Liver (tissue), 9 donors: ENCODE data around the gene SDC1. TPM values are rescaled to one million over a fixed set of nuclear protein-coding genes. Genes with fewer than 3 reads are reported as not detected.

ENCODE experiments used
- DNase-seq: peaks from one replicate; pipeline ENCODE4 v3.0.0-alpha.2; 2017; ENCODE audit warnings: low spot score
- H3K27ac ChIP-seq, 2 donors: one replicate each; pipeline ENCODE4 v1.7.0; 2013; ENCODE audit warnings: inconsistent platforms in 2 of 2, low read length in 2 of 2, control low read depth in 1 of 2, low read depth in 1 of 2, mild to moderate bottlenecking in 1 of 2
- H3K27me3 ChIP-seq, 4 donors: one replicate each; pipeline versions ENCODE4 v1.6.1 to v1.7.0; 2013; ENCODE audit warnings: low read length in 3 of 4, inconsistent platforms in 1 of 4, mild to moderate bottlenecking in 1 of 4, moderate library complexity in 1 of 4; ENCODE audit not compliant: control insufficient read depth in 4 of 4, insufficient read depth in 4 of 4
- H3K36me3 ChIP-seq, 4 donors: one replicate each; pipeline versions ENCODE4 v1.6.1 to v1.7.0; 2013; ENCODE audit warnings: low read length in 3 of 4, mild to moderate bottlenecking in 3 of 4, low read depth in 1 of 4, moderate library complexity in 1 of 4; ENCODE audit not compliant: control insufficient read depth in 4 of 4, insufficient read depth in 3 of 4
- H3K4me1 ChIP-seq, 4 donors: one replicate each; pipeline versions ENCODE4 v1.6.1 to v1.7.0; 2013; ENCODE audit warnings: low read length in 3 of 4, mild to moderate bottlenecking in 3 of 4, moderate library complexity in 1 of 4; ENCODE audit not compliant: control insufficient read depth in 4 of 4, insufficient read depth in 4 of 4
- H3K4me3 ChIP-seq, 3 donors: one replicate each; pipeline versions ENCODE4 v1.6.1 to v1.7.0; 2013; ENCODE audit warnings: low read length in 3 of 3, control low read depth in 1 of 3, low read depth in 1 of 3, mild to moderate bottlenecking in 1 of 3
- H3K9ac ChIP-seq, 2 donors: one replicate each; pipeline ENCODE4 v1.7.0; 2013; ENCODE audit warnings: low read length in 2 of 2, mild to moderate bottlenecking in 2 of 2, moderate library complexity in 2 of 2, control low read depth in 1 of 2, low read depth in 1 of 2
- H3K9me3 ChIP-seq, 4 donors: one replicate each; pipeline versions ENCODE4 v1.6.1 to v1.7.0; 2013; ENCODE audit warnings: low read length in 3 of 4; ENCODE audit not compliant: control insufficient read depth in 4 of 4
- ATF3 ChIP-seq: IDR thresholded peaks from 2 replicates; pipeline ENCODE4 v1.6.1; 2016; ENCODE audit warnings: antibody characterized with exemption
- CTCF ChIP-seq: fragments of 150-350 bp; IDR thresholded peaks from 2 replicates; pipeline ENCODE4 v1.5.1; 2017; ENCODE audit warnings: improper control_type of control experiment, low read depth, low read length; ENCODE audit not compliant: missing input control
- EGR1 ChIP-seq, 2 donors: IDR thresholded peaks; 2 replicates each; pipeline ENCODE4 v1.6.1; 2016 to 2018; ENCODE audit warnings: antibody characterized with exemption in 2 of 2, low read depth in 2 of 2
- FOXA1 ChIP-seq: IDR thresholded peaks from 2 replicates; pipeline ENCODE4 v1.6.1; 2016; ENCODE audit warnings: antibody characterized with exemption
- FOXA2 ChIP-seq: IDR thresholded peaks from 2 replicates; pipeline ENCODE4 v1.6.1; 2016; ENCODE audit warnings: antibody characterized with exemption
- GABPA ChIP-seq, 2 donors: IDR thresholded peaks in 1 of 2; conservative IDR thresholded peaks in 1 of 2; 2 replicates each; pipeline ENCODE4 v1.6.1; 2016; ENCODE audit warnings: antibody characterized with exemption in 2 of 2, mild to moderate bottlenecking in 1 of 2, moderate library complexity in 1 of 2
- HNF4A ChIP-seq, 2 donors: conservative IDR thresholded peaks; 2 replicates each; pipeline ENCODE4 v1.6.1; 2016; ENCODE audit warnings: antibody characterized with exemption in 2 of 2, mild to moderate bottlenecking in 2 of 2
- HNF4G ChIP-seq: IDR thresholded peaks from 2 replicates; pipeline ENCODE4 v1.6.1; 2016; ENCODE audit warnings: antibody characterized with exemption
- JUND ChIP-seq, 2 donors: IDR thresholded peaks; 2 replicates each; pipeline ENCODE4 v1.6.1; 2016; ENCODE audit warnings: antibody characterized with exemption in 2 of 2
- MAX ChIP-seq: IDR thresholded peaks from 2 replicates; pipeline ENCODE4 v1.6.1; 2016; ENCODE audit warnings: antibody characterized with exemption
- NR2F2 ChIP-seq: IDR thresholded peaks from 2 replicates; pipeline ENCODE4 v1.6.1; 2016; ENCODE audit warnings: antibody characterized with exemption
- RAD21 ChIP-seq, 2 donors: IDR thresholded peaks; 2 replicates each; pipeline ENCODE4 v1.6.1; 2016; ENCODE audit warnings: antibody characterized with exemption in 2 of 2, mild to moderate bottlenecking in 2 of 2
- REST ChIP-seq: IDR thresholded peaks from 2 replicates; pipeline ENCODE4 v1.6.1; 2016; ENCODE audit warnings: antibody characterized with exemption, mild to moderate bottlenecking
- RXRA ChIP-seq, 2 donors: IDR thresholded peaks; 2 replicates each; pipeline ENCODE4 v1.6.1; 2017 to 2018; ENCODE audit warnings: antibody characterized with exemption in 2 of 2, mild to moderate bottlenecking in 1 of 2
- SP1 ChIP-seq: IDR thresholded peaks from 2 replicates; pipeline ENCODE4 v1.6.1; 2018; ENCODE audit warnings: antibody characterized with exemption, mild to moderate bottlenecking
- TAF1 ChIP-seq: conservative IDR thresholded peaks from 2 replicates; pipeline ENCODE4 v1.6.1; 2016; ENCODE audit warnings: antibody characterized with exemption, mild to moderate bottlenecking
- YY1 ChIP-seq: IDR thresholded peaks from 2 replicates; pipeline ENCODE4 v1.6.1; 2016; ENCODE audit warnings: antibody characterized with exemption, mild to moderate bottlenecking
- ZBTB33 ChIP-seq: IDR thresholded peaks from 2 replicates; pipeline ENCODE4 v1.6.1; 2016; ENCODE audit warnings: antibody characterized with exemption
- WGBS: extraction: QIAGEN DNeasy Blood & Tissue Kit; methylation state at CpG from one replicate; pipeline ENCODE4 v1.1.7; 2013; 5-methylcytosine and 5-hydroxymethylcytosine counted together
- polyA plus RNA-seq, 2 donors: library from polyadenylated mRNA; stranded (reverse) in 1 of 2; unstranded in 1 of 2; fragments of 200-250 nt in 1 of 2; fragments of >200 nt in 1 of 2; fragmentation: Nextera tagmentation in 1 of 2; extraction: Ambion mirVana in 1 of 2; gene quantifications; one replicate each; pipeline versions ENCODE4 v1.2.1 to v1.2.3, GENCODE V29; 2013 to 2015
- total RNA-seq, 2 donors: library from RNA; depleted of rRNA; stranded (reverse); fragments of >200 nt; gene quantifications; one replicate each; pipeline ENCODE4 v1.2.3, GENCODE V29; 2014
- donor health status: healthy.
- donor health status: healthy.
- donor health status: healthy.
- donor health status: healthy.
- donor health status: healthy.

The SDC1 gene
- total and polyA plus RNA-seq, 4 donors, result 99.6 to 363 (median 196) TPM

- no peak for DNase-seq
- 27% methylated on average over 11 of the region's 11 CpGs for WGBS
- H3K27me3 ChIP-seq, result no peaks in the 10 kb centered on the region
- no peak for TF ChIP-seq HNF4A (conservative IDR thresholded peaks at IDR 0.05)
- TF ChIP-seq HNF4G, result no peak
- TF ChIP-seq FOXA1, result no peak
- TF ChIP-seq EGR1 (IDR thresholded peaks at IDR 0.05; ENCODE audit: low read depth in 2 of 2), result no peak
- no peak for TF ChIP-seq SP1
- TF ChIP-seq YY1, result no peak
- TF ChIP-seq ATF3, result no peak
- TF ChIP-seq RAD21 (IDR thresholded peaks at IDR 0.05), result no peak
- no peak for TF ChIP-seq FOXA2
- TF ChIP-seq MAX, result no peak
- no peak for TF ChIP-seq ZBTB33
- TF ChIP-seq REST, result no peak
- no peak for TF ChIP-seq NR2F2
- no peak for TF ChIP-seq TAF1
- no peak for TF ChIP-seq GABPA (IDR thresholded peaks at IDR 0.05 in 1 of 2, conservative IDR thresholded peaks at IDR 0.05 in 1 of 2)
- no peaks in the 10 kb centered on the region for H3K36me3 ChIP-seq
- no peak overlapping the region for H3K4me3 ChIP-seq
- peaks cover 18 to 95% (median 57%) of the 10 kb centered on the region in 4 donors for H3K4me1 ChIP-seq
- H3K27ac ChIP-seq, result peak overlapping the region; percentile 94 to 98
- H3K9ac ChIP-seq, result peak overlapping the region; percentile 18 to 41
- no peaks in the 10 kb centered on the region for H3K9me3 ChIP-seq
Observed at GRCh38 chr2:20212459-20212870, 12.5 kb downstream of the SDC1 start.

- WGBS, result 56% methylated on average over 14 of the region's 14 CpGs
- Histone ChIP-seq H3K9ac (peak overlapping the region; percentile 41 to 52), H3K27me3 (no peaks in the 10 kb centered on the region), H3K4me3 (no peak overlapping the region), H3K4me1 (peaks cover 18 to 95% (median 59%) of the 10 kb centered on the region in 4 donors), H3K9me3 (no peaks in the 10 kb centered on the region), H3K27ac (peak overlapping the region; percentile 94 to 98), H3K36me3 (no peaks in the 10 kb centered on the region)
- DNase-seq, result no peak
- no peak for TF ChIP-seq JUND (IDR thresholded peaks at IDR 0.05)
- TF ChIP-seq RXRA (IDR thresholded peaks at IDR 0.05), result no peak
- no peak for TF ChIP-seq FOXA2
- no peak for TF ChIP-seq ATF3
- TF ChIP-seq MAX, result no peak
- no peak for TF ChIP-seq NR2F2
- no peak for TF ChIP-seq RAD21 (IDR thresholded peaks at IDR 0.05)
- TF ChIP-seq CTCF, result no peak
- TF ChIP-seq ZBTB33, result no peak
- no peak for TF ChIP-seq TAF1
- no peak for TF ChIP-seq FOXA1
- no peak for TF ChIP-seq SP1
- TF ChIP-seq YY1, result no peak
- no peak for TF ChIP-seq EGR1 (IDR thresholded peaks at IDR 0.05; ENCODE audit: low read depth in 2 of 2)
- TF ChIP-seq HNF4A (conservative IDR thresholded peaks at IDR 0.05), result no peak
- TF ChIP-seq HNF4G, result no peak
Observed at GRCh38 chr2:20211860-20212458, 13.0 kb downstream of the SDC1 start.
